Measurements from ENCODE around the gene SEC14L5.

Gene SEC14L5

DNA sequence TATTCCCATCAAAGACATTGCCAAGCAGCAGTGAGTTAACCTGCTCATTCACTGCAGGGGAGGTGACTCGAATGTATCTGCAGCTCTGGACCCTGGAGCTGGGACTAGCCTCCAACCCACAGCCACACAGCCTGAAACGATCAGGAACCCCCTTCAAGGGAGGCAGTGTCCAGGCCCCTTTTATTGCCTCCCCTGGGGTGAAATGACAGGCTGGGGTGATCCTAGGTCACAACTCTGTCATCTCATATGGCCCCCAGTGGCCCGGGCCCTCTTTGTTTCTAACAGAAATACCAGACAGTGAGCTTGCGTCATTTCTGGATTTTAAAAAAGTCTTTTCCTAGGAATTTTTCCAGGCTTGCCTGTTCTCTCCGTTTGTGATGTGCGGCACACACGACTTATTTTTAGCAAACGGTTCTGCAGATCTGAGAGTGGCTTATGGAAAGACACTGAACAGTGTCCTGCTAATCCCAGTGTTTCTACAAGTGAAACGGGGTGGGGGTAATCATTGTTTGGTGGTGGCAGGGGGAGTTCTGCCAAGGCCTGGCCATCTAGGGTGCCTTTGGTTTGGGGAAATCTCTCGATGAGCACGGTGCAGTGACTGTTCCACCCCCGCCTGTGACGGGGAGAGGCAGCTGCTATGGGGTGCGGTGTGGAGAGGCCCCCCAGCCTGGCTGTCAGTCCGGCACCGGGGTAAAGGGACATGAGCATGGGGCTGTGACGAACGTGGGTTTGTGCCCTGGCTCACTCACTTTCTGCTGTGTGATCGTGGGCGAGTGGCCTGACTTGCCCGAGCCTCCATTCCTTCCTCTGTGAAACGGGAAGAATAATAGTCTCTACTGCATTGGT lies 48.4 kb downstream of the SEC14L5 start:
- no peak overlapping the region for H3K4me3 ChIP-seq (ENCODE audit: low read depth, low read length)
- no peak for DNase-seq (ENCODE audit: low read depth)
- TF ChIP-seq, protein P1, sequence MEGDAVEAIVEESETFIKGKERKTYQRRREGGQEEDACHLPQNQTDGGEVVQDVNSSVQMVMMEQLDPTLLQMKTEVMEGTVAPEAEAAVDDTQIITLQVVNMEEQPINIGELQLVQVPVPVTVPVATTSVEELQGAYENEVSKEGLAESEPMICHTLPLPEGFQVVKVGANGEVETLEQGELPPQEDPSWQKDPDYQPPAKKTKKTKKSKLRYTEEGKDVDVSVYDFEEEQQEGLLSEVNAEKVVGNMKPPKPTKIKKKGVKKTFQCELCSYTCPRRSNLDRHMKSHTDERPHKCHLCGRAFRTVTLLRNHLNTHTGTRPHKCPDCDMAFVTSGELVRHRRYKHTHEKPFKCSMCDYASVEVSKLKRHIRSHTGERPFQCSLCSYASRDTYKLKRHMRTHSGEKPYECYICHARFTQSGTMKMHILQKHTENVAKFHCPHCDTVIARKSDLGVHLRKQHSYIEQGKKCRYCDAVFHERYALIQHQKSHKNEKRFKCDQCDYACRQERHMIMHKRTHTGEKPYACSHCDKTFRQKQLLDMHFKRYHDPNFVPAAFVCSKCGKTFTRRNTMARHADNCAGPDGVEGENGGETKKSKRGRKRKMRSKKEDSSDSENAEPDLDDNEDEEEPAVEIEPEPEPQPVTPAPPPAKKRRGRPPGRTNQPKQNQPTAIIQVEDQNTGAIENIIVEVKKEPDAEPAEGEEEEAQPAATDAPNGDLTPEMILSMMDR (IDR thresholded peaks at IDR 0.05; ENCODE audit: low read depth, low read length, missing control alignments) = no peak
- in situ Hi-C loops (cut with HindIII; ENCODE audit: low sequenced_read_pairs) = no loop called here

DNA sequence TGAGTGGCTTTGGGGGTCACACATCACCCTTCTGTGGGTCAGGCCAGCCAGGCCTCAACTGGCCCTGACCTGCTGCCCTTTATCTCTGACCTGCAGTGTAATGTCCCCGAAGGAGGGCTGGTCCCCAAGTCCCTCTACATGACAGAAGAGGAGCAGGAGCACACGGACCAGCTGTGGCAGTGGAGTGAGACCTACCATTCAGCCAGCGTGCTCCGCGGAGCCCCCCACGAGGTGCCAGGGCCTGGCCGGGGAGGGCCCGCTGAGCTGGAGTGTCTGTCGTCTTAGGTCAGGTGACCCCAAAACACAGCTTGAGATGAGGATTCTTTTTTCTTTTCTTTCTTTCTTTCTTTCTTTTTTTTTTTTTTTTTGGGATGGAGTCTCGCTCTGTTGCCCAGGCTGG lies 49.1 kb downstream of the SEC14L5 start:
- no peak overlapping the region for H3K4me3 ChIP-seq (ENCODE audit: low read depth, low read length)
- in situ Hi-C loops (cut with HindIII; ENCODE audit: low sequenced_read_pairs) = no loop called here
- DNase-seq (ENCODE audit: low read depth) = no peak
- TF ChIP-seq, protein P1 (IDR thresholded peaks at IDR 0.05; ENCODE audit: low read depth, low read length, missing control alignments) = no peak

DNA sequence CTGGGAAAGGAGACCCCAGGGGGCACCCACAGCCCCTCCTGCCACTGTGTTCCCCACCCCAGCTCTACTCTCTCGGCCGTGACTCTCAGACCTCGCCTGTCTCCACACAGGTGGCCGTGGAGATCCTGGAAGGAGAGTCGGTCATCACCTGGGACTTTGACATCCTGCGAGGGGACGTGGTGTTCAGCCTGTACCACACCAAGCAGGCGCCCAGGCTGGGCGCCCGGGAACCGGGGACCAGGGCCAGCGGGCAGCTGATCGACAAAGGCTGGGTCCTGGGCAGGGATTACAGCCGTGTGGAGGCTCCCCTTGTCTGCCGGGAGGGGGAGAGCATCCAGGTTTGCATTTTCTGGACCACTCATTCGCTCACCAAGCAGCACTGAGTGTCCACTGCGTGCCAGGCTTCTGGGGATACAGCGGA lies 50.2 kb downstream of the SEC14L5 start:
- H3K4me3 ChIP-seq (ENCODE audit: low read depth, low read length) = no peak overlapping the region
- no peak for DNase-seq (ENCODE audit: low read depth)
- in situ Hi-C loops (cut with HindIII; ENCODE audit: low sequenced_read_pairs) = no loop called here
- TF ChIP-seq, protein P1 (IDR thresholded peaks at IDR 0.05; ENCODE audit: low read depth, low read length, missing control alignments) = no peak

DNA sequence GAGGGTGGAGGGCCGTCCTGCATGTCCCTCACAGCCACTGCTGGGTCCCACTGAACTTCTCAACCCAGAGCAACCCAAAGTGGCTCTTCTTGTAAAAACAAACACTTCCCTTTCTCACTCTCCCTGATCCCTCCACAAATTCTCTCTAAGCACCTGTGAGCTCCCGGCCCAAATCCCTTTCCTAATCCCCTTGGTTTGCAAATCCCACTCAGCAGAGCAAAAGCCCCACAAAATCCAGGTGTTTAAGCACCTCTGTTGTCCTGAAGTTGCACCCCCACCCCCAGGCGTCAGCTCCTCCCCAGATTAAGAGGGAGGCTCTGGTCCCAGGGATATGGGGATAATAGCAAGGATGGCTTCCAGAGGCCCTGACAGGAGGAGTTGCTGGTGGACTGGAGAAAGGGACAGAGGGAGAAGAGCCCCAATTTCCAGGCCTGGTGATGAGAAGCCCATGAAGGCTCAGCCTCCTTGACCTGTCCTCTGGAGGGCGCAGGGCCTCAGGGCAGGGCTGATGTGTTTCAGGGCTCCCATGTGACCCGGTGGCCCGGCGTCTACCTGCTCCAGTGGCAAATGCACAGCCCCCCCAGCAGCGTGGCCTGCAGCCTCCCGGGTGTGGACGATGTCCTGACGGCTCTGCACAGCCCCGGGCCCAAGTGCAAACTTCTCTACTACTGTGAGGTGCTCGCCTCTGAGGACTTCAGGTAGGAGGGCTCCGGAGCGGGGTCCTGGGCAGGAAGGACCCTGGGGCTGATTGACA lies 52.6 kb downstream of the SEC14L5 start:
- no peak for DNase-seq (ENCODE audit: low read depth)
- H3K4me3 ChIP-seq (ENCODE audit: low read depth, low read length) = no peak overlapping the region
- in situ Hi-C loops (cut with HindIII; ENCODE audit: low sequenced_read_pairs) = no loop called here
- TF ChIP-seq, protein P1 (IDR thresholded peaks at IDR 0.05; ENCODE audit: low read depth, low read length, missing control alignments) = no peak

DNA sequence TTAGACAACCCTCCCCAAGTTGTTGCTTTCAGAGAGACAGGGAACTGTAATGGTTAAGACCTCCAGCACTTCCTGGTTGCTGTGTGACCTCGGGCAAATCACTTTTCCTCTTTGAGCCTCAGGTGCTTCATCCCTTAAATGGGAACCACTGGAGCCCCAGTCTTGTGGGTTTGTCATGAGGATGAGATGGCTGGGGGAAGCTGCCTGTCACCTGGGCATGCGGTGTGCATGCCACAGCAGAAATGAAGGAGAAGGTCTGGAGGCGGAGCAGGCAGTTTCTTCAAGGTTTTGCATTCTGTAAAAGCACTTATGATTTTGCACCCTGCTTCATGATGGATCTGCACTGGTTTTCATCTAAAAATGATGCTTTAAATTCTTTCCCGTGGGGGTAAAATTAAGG lies 53.5 kb downstream of the SEC14L5 start:
- no peak overlapping the region for H3K4me3 ChIP-seq (ENCODE audit: low read depth, low read length)
- in situ Hi-C loops (cut with HindIII; ENCODE audit: low sequenced_read_pairs) = no loop called here
- TF ChIP-seq, protein P1 (IDR thresholded peaks at IDR 0.05; ENCODE audit: low read depth, low read length, missing control alignments) = no peak
- DNase-seq (ENCODE audit: low read depth) = no peak

DNA sequence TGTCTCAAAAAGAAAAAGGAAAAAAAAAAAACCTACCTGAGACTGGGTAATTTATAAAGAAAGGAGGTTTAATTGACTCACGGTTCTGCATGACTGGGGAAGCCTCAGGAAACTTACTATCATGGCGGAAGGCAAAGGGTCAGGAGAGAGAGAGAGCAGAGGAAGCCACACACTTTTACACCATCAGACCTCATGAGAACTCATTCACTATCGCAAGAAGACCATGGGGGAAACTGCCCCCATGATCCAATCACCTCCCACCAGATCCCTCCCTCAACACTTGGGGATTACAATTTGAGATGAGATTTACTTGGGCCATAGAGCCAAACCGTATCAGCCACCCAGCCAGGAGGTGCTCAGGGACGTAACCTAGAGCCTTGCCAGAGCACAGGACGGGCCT lies 54.8 kb downstream of the SEC14L5 start:
- in situ Hi-C loops (cut with HindIII; ENCODE audit: low sequenced_read_pairs) = no loop called here
- TF ChIP-seq, protein P1 (IDR thresholded peaks at IDR 0.05; ENCODE audit: low read depth, low read length, missing control alignments) = no peak
- no peak overlapping the region for H3K4me3 ChIP-seq (ENCODE audit: low read depth, low read length)
- no peak for DNase-seq (ENCODE audit: low read depth)

Data from astrocyte of the cerebellum (primary cell).